ENCODE results near the gene ALG11.

DNA sequence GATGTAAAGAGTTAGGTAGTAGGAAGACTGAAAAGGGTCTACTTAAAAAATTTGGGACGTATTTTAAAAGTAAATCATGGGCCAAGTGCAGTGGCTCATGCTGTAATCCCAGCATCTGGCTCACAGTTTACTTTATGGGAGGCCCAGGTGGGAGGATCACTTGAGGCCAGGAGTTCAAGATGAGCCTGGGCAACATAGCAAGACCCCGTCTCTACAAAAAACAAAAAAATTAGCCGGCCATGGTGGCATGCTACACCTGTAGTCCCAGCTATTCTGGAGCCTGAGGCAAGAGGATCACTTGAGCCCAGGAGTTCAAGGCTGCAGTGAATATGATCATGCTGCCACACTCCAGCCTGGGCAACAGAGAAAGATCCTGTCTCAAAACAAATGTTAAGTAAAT, 35.3 kb downstream of the ALG11 start:
- TF ChIP-seq, protein P1, sequence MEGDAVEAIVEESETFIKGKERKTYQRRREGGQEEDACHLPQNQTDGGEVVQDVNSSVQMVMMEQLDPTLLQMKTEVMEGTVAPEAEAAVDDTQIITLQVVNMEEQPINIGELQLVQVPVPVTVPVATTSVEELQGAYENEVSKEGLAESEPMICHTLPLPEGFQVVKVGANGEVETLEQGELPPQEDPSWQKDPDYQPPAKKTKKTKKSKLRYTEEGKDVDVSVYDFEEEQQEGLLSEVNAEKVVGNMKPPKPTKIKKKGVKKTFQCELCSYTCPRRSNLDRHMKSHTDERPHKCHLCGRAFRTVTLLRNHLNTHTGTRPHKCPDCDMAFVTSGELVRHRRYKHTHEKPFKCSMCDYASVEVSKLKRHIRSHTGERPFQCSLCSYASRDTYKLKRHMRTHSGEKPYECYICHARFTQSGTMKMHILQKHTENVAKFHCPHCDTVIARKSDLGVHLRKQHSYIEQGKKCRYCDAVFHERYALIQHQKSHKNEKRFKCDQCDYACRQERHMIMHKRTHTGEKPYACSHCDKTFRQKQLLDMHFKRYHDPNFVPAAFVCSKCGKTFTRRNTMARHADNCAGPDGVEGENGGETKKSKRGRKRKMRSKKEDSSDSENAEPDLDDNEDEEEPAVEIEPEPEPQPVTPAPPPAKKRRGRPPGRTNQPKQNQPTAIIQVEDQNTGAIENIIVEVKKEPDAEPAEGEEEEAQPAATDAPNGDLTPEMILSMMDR (conservative IDR thresholded peaks at IDR 0.05 in 1 of 2, IDR thresholded peaks at IDR 0.05 in 1 of 2; ENCODE audit: extremely low read depth in 1 of 2, insufficient read depth in 1 of 2, low read depth in 1 of 2, low read length in 2 of 2), result no peak
- no peak for TF ChIP-seq EZH2 (IDR thresholded peaks at IDR 0.05; ENCODE audit: borderline replicate concordance, low read length)
